Stomach (tissue), 9 donors: ENCODE results near the gene ZMIZ1. TPM values are rescaled to one million over a fixed set of nuclear protein-coding genes. Genes with fewer than 3 reads are reported as not detected.

Source experiments
- DNase-seq, 2 donors: peaks; one replicate each; pipeline versions ENCODE4 v3.0.0 to v3.0.0-alpha.2; 2013 to 2019
- H3K27ac ChIP-seq, 5 donors: fragments of 200-600 bp in 4 of 5; sonication (generic) in 4 of 5; one replicate each; pipeline ENCODE4 v1.5.1; 2013 to 2019; ENCODE audit warnings: mild to moderate bottlenecking in 1 of 5, moderate library complexity in 1 of 5
- H3K27me3 ChIP-seq, 3 donors: fragments of 200-600 bp; sonication (generic); one replicate each; pipeline ENCODE4 v1.5.1; 2017 to 2019; ENCODE audit warnings: mixed run types in 1 of 3
- H3K36me3 ChIP-seq, 4 donors: fragments of 200-600 bp; sonication (generic); 1 replicate in 3 of 4; 2 replicates in 1 of 4; pipeline ENCODE4 v1.5.1; 2016 to 2019
- H3K4me1 ChIP-seq, 4 donors: fragments of 200-600 bp; sonication (generic); one replicate each; pipeline ENCODE4 v1.5.1; 2016 to 2019
- H3K4me3 ChIP-seq, 4 donors: fragments of 200-600 bp; sonication (generic) in 3 of 4; one replicate each; pipeline ENCODE4 v1.5.1; 2016 to 2019; ENCODE audit warnings: mild to moderate bottlenecking in 1 of 4
- H3K9me3 ChIP-seq, 4 donors: fragments of 200-600 bp; sonication (generic); one replicate each; pipeline ENCODE4 v1.5.1; 2016 to 2019
- EP300 ChIP-seq: sonication (generic); formaldehyde crosslinking; IDR thresholded peaks from one replicate; pipeline ENCODE4 v1.6.1; 2017; ENCODE audit warnings: antibody characterized with exemption
- POLR2A ChIP-seq, 4 donors: fragments of 450-650 bp; IDR thresholded peaks; one replicate each; pipeline ENCODE4 v1.6.1; 2016; ENCODE audit warnings: antibody characterized with exemption in 4 of 4, control low read depth in 2 of 4, mild to moderate bottlenecking in 1 of 4, moderate library complexity in 1 of 4
- POLR2AphosphoS5 ChIP-seq, 3 donors: sonication (generic); formaldehyde crosslinking; IDR thresholded peaks; one replicate each; pipeline ENCODE4 v1.6.1; 2016; ENCODE audit warnings: antibody characterized with exemption in 3 of 3
- WGBS, 5 donors: extraction: QIAGEN DNeasy Blood & Tissue Kit in 3 of 5; methylation state at CpG; one replicate each; pipeline versions ENCODE4 v1.1.5 to v1.1.7; 2013 to 2018; 5-methylcytosine and 5-hydroxymethylcytosine counted together
- intact Hi-C: fragments of 100-400 bp; cut with DNase I; formaldehyde crosslinking; loops from one replicate; pipeline ENCODE4 v1.15.1; 2023; ENCODE audit warnings: low total_unique reads
- polyA plus RNA-seq, 3 donors: library from polyadenylated mRNA; stranded (reverse); fragments of 200-250 nt; gene quantifications; one replicate each; pipeline ENCODE4 v1.2.3, GENCODE V29; 2013
- total RNA-seq, 5 donors: library from RNA; depleted of rRNA; stranded (reverse); fragments of >200 nt; gene quantifications; one replicate each; pipeline versions ENCODE4 v1.1.0 to v1.2.3, GENCODE V29; 2014 to 2016
- TF ChIP-seq, protein P1 (sequence below), 7 experiments: fragments of 450-650 bp in 4 of 7; fragments of 200-600 bp in 3 of 7; sonication (generic) in 3 of 7; IDR thresholded peaks; one replicate each; pipeline ENCODE4 v1.5.1; 2016 to 2019; ENCODE audit warnings: antibody characterized with exemption in 7 of 7, control low read depth in 2 of 7, mild to moderate bottlenecking in 1 of 7
- donor health status: healthy with polysubstance abuse.
- donor health status: Bipolar disorder and iron deficiency.
- donor health status: healthy.

The ZMIZ1 gene
- total and polyA plus RNA-seq, 8 donors: 17.7 to 103 (median 26.3) TPM

DNA sequence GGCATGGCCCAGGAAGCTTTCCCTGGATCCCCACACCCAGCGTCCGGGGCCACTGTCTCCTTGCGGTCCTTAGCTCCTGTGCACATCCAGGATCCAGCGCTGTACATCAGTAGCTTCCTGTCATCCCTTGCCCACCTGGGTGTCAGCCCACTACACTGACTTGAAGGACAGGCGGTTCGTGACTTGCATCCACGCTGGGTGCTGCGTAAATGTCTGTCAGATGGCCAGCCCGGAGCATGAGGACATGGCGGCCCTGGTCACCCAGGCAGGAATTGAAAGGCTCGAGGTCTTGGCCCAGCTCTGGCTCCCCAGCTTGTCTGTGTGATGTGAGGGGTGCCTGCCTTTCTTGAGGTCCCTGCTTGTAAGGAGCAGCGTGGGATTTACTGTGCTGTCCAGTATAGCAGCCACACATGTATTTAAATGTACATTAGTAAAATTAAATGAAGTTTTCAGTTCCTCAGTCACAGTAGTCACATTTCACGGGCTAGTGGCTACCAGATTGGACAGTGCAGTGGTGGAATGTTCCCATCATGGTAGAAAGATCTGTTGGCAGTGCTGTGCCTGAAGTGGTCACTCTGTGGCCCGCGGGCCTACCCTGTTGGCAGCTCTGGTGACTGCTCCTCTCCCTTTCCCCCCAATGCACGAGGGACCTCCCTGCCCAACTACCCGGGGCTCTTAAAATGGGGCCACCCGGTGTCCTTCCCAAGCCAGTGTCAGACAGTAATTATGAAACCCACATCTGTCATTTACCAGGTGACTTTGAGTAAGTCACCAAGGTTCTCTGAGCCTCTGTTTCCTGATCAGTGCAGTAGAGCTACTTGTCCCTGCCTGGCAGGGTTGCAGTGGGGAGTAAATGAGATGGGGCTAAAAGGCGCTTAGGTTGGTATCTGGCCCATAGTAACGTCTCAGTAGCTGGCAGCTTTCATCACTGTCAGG lies 180.7 kb downstream of the ZMIZ1 start:
- 81 to 90% (median 88%) methylated on average over 17 to 20 of the region's 20 CpGs for WGBS, 5 donors
- intact Hi-C loops: no loop called here
- DNase-seq: no peak
- Histone ChIP-seq H3K4me3 (no peak overlapping the region), H3K36me3 (peaks cover 0 to 27% (median 9%) of the 10 kb centered on the region in 4 donors), H3K4me1 (peaks cover 51 to 100% (median 87%) of the 10 kb centered on the region in 4 donors), H3K9me3 (no peaks in the 10 kb centered on the region), H3K27ac (peak overlapping the region; percentile 13 to 92 (median 86)), H3K27me3 (no peaks in the 10 kb centered on the region)
- TF ChIP-seq POLR2A (IDR thresholded peaks at IDR 0.05) (no peak), EP300 (no peak), POLR2AphosphoS5 (IDR thresholded peaks at IDR 0.05) (no peak)
- TF ChIP-seq, protein P1, sequence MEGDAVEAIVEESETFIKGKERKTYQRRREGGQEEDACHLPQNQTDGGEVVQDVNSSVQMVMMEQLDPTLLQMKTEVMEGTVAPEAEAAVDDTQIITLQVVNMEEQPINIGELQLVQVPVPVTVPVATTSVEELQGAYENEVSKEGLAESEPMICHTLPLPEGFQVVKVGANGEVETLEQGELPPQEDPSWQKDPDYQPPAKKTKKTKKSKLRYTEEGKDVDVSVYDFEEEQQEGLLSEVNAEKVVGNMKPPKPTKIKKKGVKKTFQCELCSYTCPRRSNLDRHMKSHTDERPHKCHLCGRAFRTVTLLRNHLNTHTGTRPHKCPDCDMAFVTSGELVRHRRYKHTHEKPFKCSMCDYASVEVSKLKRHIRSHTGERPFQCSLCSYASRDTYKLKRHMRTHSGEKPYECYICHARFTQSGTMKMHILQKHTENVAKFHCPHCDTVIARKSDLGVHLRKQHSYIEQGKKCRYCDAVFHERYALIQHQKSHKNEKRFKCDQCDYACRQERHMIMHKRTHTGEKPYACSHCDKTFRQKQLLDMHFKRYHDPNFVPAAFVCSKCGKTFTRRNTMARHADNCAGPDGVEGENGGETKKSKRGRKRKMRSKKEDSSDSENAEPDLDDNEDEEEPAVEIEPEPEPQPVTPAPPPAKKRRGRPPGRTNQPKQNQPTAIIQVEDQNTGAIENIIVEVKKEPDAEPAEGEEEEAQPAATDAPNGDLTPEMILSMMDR (IDR thresholded peaks at IDR 0.05): no peak

DNA sequence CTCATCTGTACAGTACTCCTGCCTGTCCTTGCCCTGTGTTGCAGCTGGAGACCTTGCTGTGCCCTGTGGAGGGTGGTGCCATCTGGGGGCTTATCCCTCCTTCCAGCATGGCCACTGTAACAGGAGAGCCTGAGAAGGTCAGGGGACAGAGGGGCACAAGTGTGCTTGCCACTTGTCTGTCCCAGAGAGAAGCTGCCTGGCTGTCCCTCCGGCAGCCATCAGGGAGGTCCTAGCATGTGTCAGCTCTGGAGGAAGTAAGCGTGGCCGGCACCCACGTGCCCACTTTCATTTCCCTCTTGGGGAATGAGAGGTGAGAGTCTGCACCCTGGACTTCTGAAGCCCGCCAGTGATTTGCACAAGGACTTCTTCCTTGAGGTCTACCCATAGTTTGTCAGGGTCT lies 181.5 kb downstream of the ZMIZ1 start:
- intact Hi-C loops: no loop called here
- Histone ChIP-seq H3K36me3 (peaks cover 0 to 35% (median 13%) of the 10 kb centered on the region in 4 donors), H3K4me1 (peaks cover 43 to 100% (median 86%) of the 10 kb centered on the region in 4 donors), H3K9me3 (no peaks in the 10 kb centered on the region), H3K27ac (peak overlapping the region; percentile 13 to 92 (median 86)), H3K27me3 (no peaks in the 10 kb centered on the region), H3K4me3 (no peak overlapping the region)
- peak in 1 of 2 donors; percentile 48 for DNase-seq
- TF ChIP-seq POLR2AphosphoS5 (IDR thresholded peaks at IDR 0.05): no peak
- no peak for TF ChIP-seq EP300
- TF ChIP-seq, protein P1 (IDR thresholded peaks at IDR 0.05): no peak
- TF ChIP-seq POLR2A (IDR thresholded peaks at IDR 0.05): no peak
- 61 to 95% (median 80%) methylated on average over 4 to 5 of the region's 5 CpGs for WGBS, 5 donors

DNA sequence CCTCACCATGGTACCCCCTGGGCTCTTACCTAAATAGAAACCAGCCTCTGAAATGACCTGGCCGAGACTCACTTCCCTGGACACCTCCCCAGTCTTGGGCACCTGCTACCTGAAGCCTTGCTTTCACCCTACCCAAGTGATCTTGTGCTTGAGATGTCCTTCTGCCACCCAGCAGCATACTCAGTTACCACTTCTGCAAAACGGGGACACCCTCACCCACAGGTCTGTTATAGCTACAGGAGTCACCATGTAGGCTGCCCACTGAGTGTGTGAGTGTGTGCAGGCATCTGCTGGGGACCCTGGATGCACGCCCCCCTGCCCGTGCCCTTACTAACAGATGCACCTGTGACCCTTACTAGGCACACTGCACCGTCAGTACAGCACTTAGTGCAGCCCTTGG lies 183.7 kb downstream of the ZMIZ1 start:
- H3K27me3 ChIP-seq: no peaks in the 10 kb centered on the region
- 78 to 88% (median 84%) methylated on average over 4 to 5 of the region's 5 CpGs for WGBS, 5 donors
- H3K9me3 ChIP-seq: no peaks in the 10 kb centered on the region
- no peak overlapping the region for H3K4me3 ChIP-seq
- DNase-seq: no peak
- H3K36me3 ChIP-seq: peaks cover 0 to 57% (median 26%) of the 10 kb centered on the region in 4 donors
- TF ChIP-seq POLR2A (IDR thresholded peaks at IDR 0.05): no peak
- no peak for TF ChIP-seq EP300
- no peak for TF ChIP-seq POLR2AphosphoS5 (IDR thresholded peaks at IDR 0.05)
- TF ChIP-seq, protein P1 (IDR thresholded peaks at IDR 0.05): no peak
- H3K4me1 ChIP-seq: peaks cover 21 to 90% (median 69%) of the 10 kb centered on the region in 4 donors
- intact Hi-C loops: no loop called here
- H3K27ac ChIP-seq: no peak overlapping the region

DNA sequence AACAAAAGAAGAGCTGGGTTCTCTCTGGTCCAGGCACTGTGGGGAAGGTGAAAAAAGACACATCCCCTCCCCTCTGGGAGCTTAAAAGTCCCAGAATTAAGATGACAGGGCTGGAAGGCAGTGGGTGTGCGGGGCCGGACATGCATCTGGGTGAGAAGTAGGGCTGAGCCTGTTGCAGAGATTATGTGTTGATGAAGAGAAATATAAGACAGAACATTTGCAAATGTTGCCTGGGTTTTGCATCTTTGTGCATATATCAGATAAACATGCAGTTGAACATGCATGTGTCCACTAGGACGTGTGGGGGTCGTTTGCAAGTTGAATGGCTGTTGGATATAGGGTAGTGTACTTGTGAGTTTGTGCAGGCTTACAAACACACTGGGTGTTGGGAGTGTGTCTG lies 184.2 kb downstream of the ZMIZ1 start:
- 77 to 91% (median 82%) methylated on average over 4 of the region's 4 CpGs for WGBS, 5 donors
- TF ChIP-seq, protein P1 (IDR thresholded peaks at IDR 0.05): no peak
- TF ChIP-seq EP300 (no peak), POLR2AphosphoS5 (IDR thresholded peaks at IDR 0.05) (no peak), POLR2A (IDR thresholded peaks at IDR 0.05) (no peak)
- Histone ChIP-seq H3K27me3 (no peaks in the 10 kb centered on the region), H3K36me3 (peaks cover 0 to 57% (median 26%) of the 10 kb centered on the region in 4 donors), H3K4me3 (no peak overlapping the region), H3K27ac (no peak overlapping the region), H3K9me3 (no peaks in the 10 kb centered on the region), H3K4me1 (peaks cover 16 to 87% (median 66%) of the 10 kb centered on the region in 4 donors)
- intact Hi-C loops: no loop called here
- no peak for DNase-seq
